GM21367 (cell line): Measurements from ENCODE around the gene LDLRAD4.

Source experiments
- ATAC-seq: cut with Tn5 transposase; IDR thresholded peaks from one replicate; pipeline ENCODE4 v1.9.1; 2021; ENCODE audit not compliant: unreplicated experiment

The LDLRAD4 gene

GRCh38 chr18:13499803-13500202 is 281.2 kb downstream of the LDLRAD4 start:
- ATAC-seq: no peak

DNA sequence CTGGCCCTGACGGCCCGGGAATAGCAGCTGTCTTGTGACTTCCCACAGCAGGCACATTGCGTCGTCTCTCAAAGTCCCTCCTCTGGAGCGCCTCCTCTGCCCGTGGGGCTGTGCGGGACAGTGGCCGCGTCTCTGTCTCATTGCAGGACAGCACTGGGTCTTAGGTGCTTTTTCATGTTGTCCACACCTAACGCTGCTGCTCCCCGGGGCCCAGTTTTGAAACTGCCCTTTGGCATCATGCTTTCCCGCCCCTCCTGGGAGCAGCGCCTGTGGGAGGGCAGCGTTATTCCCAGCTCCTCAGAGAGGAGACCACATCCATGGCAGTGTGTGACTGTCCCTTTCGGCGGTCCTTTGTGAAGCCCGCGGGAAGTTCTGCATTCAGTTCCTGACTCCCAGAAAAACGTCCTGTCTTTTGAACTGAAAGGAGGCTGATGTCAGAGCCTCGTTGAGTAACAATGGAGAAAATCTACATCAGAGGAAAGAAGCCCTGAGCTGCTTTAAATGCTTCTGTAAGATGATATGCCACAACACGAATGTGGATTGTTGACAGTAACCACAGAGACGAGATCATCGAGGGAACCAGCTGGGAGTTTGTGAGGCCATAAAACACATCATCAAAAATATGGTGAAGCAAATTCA is 281.8 kb downstream of the LDLRAD4 start:
- no peak for ATAC-seq

- ATAC-seq: no peak
These were observed 282.4 kb downstream of the LDLRAD4 start for GRCh38 chr18:13500869-13501542.

DNA sequence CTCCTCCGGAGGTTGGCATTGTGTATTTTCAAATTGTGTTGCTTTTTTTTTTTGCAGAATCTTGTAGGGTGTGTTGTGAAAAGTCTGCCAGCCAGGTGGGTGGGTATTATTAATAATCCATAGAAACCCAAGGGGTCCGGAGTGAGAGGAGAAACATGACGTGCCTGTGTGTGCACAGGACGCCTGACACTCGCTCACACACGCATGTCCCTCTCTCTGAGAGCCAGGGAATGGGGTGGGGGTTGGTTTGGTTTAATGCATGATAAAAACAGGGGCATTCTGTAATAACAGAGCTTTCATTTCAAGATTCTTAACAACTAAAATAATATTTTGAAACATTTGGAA is 283.0 kb downstream of the LDLRAD4 start:
- ATAC-seq: no peak

GRCh38 chr18:13501891-13502290 is 283.3 kb downstream of the LDLRAD4 start:
- ATAC-seq: peak; percentile 96

GRCh38 chr18:13502585-13502984 is 284.0 kb downstream of the LDLRAD4 start:
- ATAC-seq: no peak

DNA sequence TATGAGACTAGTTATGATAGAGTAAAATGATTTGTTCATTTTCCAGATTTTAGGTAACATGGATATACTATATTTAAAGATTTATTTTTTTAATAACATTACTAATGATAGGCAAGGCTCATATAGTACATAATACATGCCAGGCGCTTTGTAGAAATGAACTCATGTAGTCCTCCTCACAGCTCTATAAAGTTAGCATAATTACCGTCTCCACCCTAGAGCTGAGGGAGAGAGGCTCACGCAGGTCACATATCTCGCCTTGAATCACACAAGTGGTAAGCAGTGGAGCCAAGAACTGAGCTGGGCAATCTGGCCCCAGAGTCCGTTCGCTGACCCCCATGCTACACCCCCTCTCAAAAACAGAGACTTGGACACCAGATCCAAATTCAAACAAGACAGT is 285.3 kb downstream of the LDLRAD4 start:
- ATAC-seq: no peak

DNA sequence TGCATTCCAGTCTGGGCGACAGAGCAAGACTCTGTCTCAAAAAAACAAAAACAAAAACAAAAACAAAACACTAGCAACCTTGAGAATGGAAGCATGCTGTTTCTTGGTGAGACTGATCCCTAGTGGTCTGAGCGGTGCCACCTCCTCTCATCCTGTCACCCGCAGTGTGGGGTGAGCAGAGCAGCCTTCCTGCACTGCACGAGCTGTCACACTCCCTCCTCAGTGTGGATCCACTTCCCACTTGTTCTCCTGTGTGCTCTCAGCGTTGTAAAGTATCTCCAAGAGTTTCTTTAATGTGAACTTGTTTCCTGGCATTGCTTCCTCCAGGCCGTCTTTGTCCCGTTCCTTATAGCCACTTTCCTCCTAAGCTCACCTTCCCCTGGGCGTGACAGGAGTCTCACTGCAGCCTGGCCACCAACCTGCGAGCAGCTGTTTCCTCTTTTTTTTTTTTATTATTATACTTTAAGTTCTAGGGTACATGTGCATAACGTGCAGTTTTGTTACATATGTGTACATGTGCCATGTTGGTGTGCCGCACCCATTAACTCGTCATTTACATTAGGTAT is 287.3 kb downstream of the LDLRAD4 start:
- no peak for ATAC-seq

DNA sequence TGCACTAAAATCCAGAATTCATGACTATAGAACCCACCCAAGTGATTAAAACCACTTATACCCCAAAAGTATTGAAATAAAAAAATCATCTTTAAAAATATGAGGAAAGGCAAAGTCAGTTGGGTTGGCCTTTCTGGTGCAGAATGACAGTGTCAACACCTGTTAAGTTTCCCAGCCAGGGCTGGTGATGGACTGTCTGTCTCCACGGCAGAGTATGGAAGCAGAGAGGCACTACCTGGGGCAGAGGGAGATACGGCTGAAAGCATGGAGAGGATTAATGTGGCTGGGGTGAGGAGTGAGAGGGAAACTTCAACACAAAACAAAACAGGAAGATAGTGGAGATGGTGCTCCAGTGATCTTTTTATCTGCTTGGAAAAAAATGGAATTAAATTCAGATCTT is 292.0 kb downstream of the LDLRAD4 start:
- no peak for ATAC-seq

DNA sequence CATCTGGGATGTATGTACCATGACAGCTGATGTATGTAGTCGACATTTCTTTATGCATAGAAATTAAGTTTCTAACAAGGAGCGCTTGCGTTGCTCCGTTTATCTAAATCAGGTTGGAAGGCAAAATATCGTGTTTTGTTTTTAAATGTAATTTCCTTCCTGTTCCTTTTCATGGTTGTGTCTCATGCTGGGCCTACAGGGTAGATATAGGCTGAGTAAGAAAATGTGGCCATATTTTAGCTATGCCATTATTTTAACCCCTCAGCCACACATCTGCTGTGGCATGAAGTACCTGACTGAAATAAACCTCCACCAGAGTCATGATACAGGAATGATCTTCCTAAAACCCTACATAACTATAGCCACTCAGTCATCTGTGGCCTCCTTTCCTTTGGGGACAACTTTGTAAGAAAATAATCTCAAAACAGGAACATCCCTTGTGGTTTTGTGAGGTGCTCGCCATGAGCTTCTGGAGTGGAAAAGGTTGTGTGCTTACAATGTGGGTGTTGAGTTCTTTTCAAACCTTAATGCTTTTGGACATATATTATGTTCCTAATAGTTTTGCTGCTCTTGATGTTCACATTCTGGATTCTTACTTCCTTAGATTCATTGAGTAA is 293.5 kb downstream of the LDLRAD4 start:
- no peak for ATAC-seq

- ATAC-seq: no peak
These were observed 294.5 kb downstream of the LDLRAD4 start for GRCh38 chr18:13513021-13513420.

DNA sequence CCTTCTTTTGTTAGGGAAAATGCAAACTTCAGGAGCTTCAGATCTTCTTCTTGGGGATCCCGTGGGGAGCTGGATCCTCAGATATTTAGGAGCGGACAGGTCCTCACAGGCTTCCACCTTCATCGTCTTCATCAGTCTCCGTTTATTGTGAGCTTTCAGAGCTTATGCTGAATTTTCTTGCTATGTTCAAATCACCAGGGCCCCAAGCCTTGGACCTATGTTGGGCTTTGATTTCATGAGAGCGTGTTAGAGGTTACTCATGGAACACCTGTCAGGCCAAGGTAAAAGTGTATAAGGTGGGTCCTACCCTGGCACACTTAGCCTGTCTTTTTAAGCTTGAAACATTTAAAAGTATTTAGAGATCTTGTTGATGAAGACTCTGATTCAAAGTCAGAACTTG is 294.9 kb downstream of the LDLRAD4 start:
- no peak for ATAC-seq

DNA sequence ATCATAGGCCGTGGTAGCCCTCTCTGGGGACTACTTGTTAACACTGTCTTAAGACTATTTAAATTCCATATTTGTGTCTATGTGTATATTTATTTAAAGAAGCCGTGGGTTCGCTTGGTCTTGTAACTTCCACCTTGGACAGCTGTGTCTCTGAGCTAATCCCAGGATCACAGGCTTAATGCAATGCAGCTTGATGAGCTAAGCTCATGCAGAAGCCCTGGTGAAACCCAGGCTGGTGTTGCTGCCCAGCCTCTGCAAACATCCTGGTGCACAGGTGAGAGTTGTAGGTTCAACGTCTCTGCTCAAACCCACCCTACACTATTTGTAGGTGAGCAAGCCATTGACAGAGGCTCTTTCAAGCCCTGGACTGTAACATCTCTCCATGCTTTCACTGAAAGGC is 296.0 kb downstream of the LDLRAD4 start:
- ATAC-seq: no peak

GRCh38 chr18:13516855-13517254 is 298.3 kb downstream of the LDLRAD4 start:
- no peak for ATAC-seq

- ATAC-seq: no peak
These were observed 298.8 kb downstream of the LDLRAD4 start for GRCh38 chr18:13517369-13517768.

- ATAC-seq: no peak
These were observed 299.8 kb downstream of the LDLRAD4 start for GRCh38 chr18:13518382-13518781.

DNA sequence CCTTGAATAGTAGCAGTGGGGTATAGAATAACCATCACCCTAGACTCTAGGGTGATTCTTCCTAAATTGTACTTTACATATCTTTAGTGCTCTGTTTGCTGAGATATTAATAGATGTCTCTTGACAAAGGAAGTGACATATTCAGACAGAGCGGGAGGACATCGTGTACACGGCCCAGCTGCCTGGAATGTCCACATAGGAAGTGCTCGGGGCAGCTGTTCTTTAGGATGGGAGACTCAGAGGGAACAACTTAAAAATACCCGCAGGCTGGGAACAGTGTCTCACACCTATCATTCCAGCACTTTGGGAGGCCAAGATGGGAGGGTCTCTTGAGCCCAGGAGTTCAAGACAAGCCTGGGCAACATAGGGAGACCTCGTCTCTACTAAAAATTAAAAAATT is 301.7 kb downstream of the LDLRAD4 start:
- no peak for ATAC-seq

DNA sequence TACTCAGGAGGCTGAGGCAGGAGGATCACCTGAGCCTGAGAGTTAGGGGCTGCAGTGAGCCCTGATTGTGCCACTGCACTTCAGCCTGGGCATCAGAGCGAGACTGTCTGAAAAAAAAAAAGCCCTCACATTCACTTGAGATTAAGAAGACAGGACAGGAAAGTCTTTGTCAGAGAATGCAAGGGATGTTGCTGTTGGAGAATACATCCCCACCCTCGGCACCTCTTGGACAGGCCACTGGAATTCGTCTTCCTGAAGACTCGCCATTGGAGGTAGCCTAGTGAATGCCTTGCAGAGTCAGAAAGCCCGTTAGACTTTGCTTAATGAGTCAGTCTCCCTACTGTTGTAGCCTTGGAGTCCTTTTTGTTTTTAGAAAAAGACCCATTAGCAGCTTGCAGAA is 302.2 kb downstream of the LDLRAD4 start:
- ATAC-seq: no peak

- no peak for ATAC-seq
These were observed 302.9 kb downstream of the LDLRAD4 start for GRCh38 chr18:13521418-13521817.

DNA sequence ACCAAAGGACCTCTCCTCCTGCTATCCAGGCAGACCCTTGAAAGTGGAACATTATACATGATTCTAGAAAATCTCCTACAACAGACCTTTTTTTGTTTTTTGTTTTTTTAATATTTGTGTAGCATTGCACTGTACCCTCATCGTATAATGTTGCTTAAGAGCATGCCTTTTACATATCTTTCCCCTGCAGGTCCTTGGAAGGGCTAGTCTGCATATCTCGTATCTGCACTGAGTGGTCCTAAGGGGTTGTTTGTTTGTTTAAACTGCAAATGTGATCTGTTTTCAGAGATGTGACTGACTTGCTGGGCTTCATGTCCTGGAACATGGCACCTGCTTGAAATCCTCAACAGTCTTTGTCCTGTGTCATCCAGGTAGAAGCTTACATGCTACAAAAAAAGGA is 303.7 kb downstream of the LDLRAD4 start:
- no peak for ATAC-seq

GRCh38 chr18:13522861-13523660 is 304.5 kb downstream of the LDLRAD4 start:
- ATAC-seq: no peak
